Ecto neural progenitor cell (in vitro differentiated cells): ENCODE measurements around the gene ADD3.

Source experiments
- DNase-seq: peaks from one replicate; pipeline ENCODE4 v3.0.0-alpha.2; 2018; ENCODE audit warnings: low spot score

The ADD3 gene

GRCh38 chr10:110061687-110062086, 53.9 kb downstream of the ADD3 start:
- DNase-seq = no peak

- DNase-seq = no peak
Observed at GRCh38 chr10:110065269-110065668, 57.5 kb downstream of the ADD3 start.

GRCh38 chr10:110067960-110068770, 60.4 kb downstream of the ADD3 start:
- peak; percentile 49 for DNase-seq

GRCh38 chr10:110068780-110069179, 61.0 kb downstream of the ADD3 start:
- DNase-seq = no peak

- no peak for DNase-seq
Observed at GRCh38 chr10:110069502-110069982, 61.8 kb downstream of the ADD3 start.

- DNase-seq = no peak
Observed at GRCh38 chr10:110073896-110074295, 66.1 kb downstream of the ADD3 start.

- DNase-seq = no peak
Observed at GRCh38 chr10:110074298-110074697, 66.5 kb downstream of the ADD3 start.

GRCh38 chr10:110074758-110075671, 67.2 kb downstream of the ADD3 start:
- no peak for DNase-seq

GRCh38 chr10:110075686-110076085, 67.9 kb downstream of the ADD3 start:
- DNase-seq = no peak

- DNase-seq = no peak
Observed at GRCh38 chr10:110076559-110077318, 69.0 kb downstream of the ADD3 start.

GRCh38 chr10:110077436-110078130, 69.8 kb downstream of the ADD3 start:
- DNase-seq = no peak

- no peak for DNase-seq
Observed at GRCh38 chr10:110078317-110078716, 70.5 kb downstream of the ADD3 start.

- DNase-seq = no peak
Observed at GRCh38 chr10:110081911-110082310, 74.1 kb downstream of the ADD3 start.

- no peak for DNase-seq
Observed at GRCh38 chr10:110083884-110084283, 76.1 kb downstream of the ADD3 start.

GRCh38 chr10:110087682-110088081, 79.9 kb downstream of the ADD3 start:
- DNase-seq = no peak

- no peak for DNase-seq
Observed at GRCh38 chr10:110088367-110089104, 80.8 kb downstream of the ADD3 start.

GRCh38 chr10:110091830-110092229, 84.0 kb downstream of the ADD3 start:
- DNase-seq = no peak

GRCh38 chr10:110093722-110094121, 85.9 kb downstream of the ADD3 start:
- DNase-seq = no peak

GRCh38 chr10:110094786-110095185, 87.0 kb downstream of the ADD3 start:
- no peak for DNase-seq

GRCh38 chr10:110101464-110102144, 93.8 kb downstream of the ADD3 start:
- no peak for DNase-seq
